ENCODE results near the gene NUDT14.

Gene NUDT14

GRCh38 chr14:105165761-105166485 is 15.2 kb downstream of the NUDT14 start:
- Histone ChIP-seq H3K4me3 (ENCODE audit: insufficient read length, low read depth) (no peak overlapping the region), H3K9me3 (ENCODE audit: insufficient read depth, low read length) (no peaks in the 10 kb centered on the region), H3K9ac (ENCODE audit: insufficient read length, low read depth) (peak overlapping the region; percentile 44), H3K36me3 (ENCODE audit: insufficient read depth, insufficient read length, low read length) (peaks cover 3% of the 10 kb centered on the region), H3K4me1 (ENCODE audit: insufficient read depth, insufficient read length) (peaks cover 36% of the 10 kb centered on the region), H3K27me3 (ENCODE audit: insufficient read depth, insufficient read length) (no peaks in the 10 kb centered on the region)
- no peak for TF ChIP-seq YY1 (IDR thresholded peaks at IDR 0.05; ENCODE audit: insufficient read depth, insufficient read length)
- TF ChIP-seq SUZ12 (IDR thresholded peaks at IDR 0.05; ENCODE audit: extremely low read depth, insufficient read depth, insufficient read length), result no peak
- TF ChIP-seq ZNF274 (IDR thresholded peaks at IDR 0.05; ENCODE audit: low read depth, low read length), result no peak
- no peak for DNase-seq (ENCODE audit: low read depth, low spot score)

- TF ChIP-seq YY1 (IDR thresholded peaks at IDR 0.05; ENCODE audit: insufficient read depth, insufficient read length) (no peak), ZNF274 (IDR thresholded peaks at IDR 0.05; ENCODE audit: low read depth, low read length) (no peak), SUZ12 (IDR thresholded peaks at IDR 0.05; ENCODE audit: extremely low read depth, insufficient read depth, insufficient read length) (no peak)
- H3K4me3 ChIP-seq (ENCODE audit: insufficient read length, low read depth), result no peak overlapping the region
- no peaks in the 10 kb centered on the region for H3K27me3 ChIP-seq (ENCODE audit: insufficient read depth, insufficient read length)
- DNase-seq (ENCODE audit: low read depth, low spot score), result no peak
- H3K36me3 ChIP-seq (ENCODE audit: insufficient read depth, insufficient read length, low read length), result peaks cover 3% of the 10 kb centered on the region
- peaks cover 38% of the 10 kb centered on the region for H3K4me1 ChIP-seq (ENCODE audit: insufficient read depth, insufficient read length)
- no peak overlapping the region for H3K9ac ChIP-seq (ENCODE audit: insufficient read length, low read depth)
- no peaks in the 10 kb centered on the region for H3K9me3 ChIP-seq (ENCODE audit: insufficient read depth, low read length)
Measured at GRCh38 chr14:105165134-105165704, 15.9 kb downstream of the NUDT14 start.

- H3K27me3 ChIP-seq (ENCODE audit: insufficient read depth, insufficient read length), result no peaks in the 10 kb centered on the region
- no peaks in the 10 kb centered on the region for H3K9me3 ChIP-seq (ENCODE audit: insufficient read depth, low read length)
- H3K4me1 ChIP-seq (ENCODE audit: insufficient read depth, insufficient read length), result peaks cover 41% of the 10 kb centered on the region
- TF ChIP-seq ZNF274 (IDR thresholded peaks at IDR 0.05; ENCODE audit: low read depth, low read length) (no peak), SUZ12 (IDR thresholded peaks at IDR 0.05; ENCODE audit: extremely low read depth, insufficient read depth, insufficient read length) (no peak), YY1 (IDR thresholded peaks at IDR 0.05; ENCODE audit: insufficient read depth, insufficient read length) (no peak)
- no peak overlapping the region for H3K4me3 ChIP-seq (ENCODE audit: insufficient read length, low read depth)
- H3K9ac ChIP-seq (ENCODE audit: insufficient read length, low read depth), result no peak overlapping the region
- H3K36me3 ChIP-seq (ENCODE audit: insufficient read depth, insufficient read length, low read length), result peaks cover 3% of the 10 kb centered on the region
- DNase-seq (ENCODE audit: low read depth, low spot score), result no peak
Measured at GRCh38 chr14:105163040-105163742, 17.9 kb downstream of the NUDT14 start.

- Histone ChIP-seq H3K4me1 (ENCODE audit: insufficient read depth, insufficient read length) (peaks cover 41% of the 10 kb centered on the region), H3K4me3 (ENCODE audit: insufficient read length, low read depth) (no peak overlapping the region), H3K36me3 (ENCODE audit: insufficient read depth, insufficient read length, low read length) (peaks cover 3% of the 10 kb centered on the region), H3K9me3 (ENCODE audit: insufficient read depth, low read length) (no peaks in the 10 kb centered on the region), H3K9ac (ENCODE audit: insufficient read length, low read depth) (peak overlapping the region; percentile 28), H3K27me3 (ENCODE audit: insufficient read depth, insufficient read length) (no peaks in the 10 kb centered on the region)
- no peak for DNase-seq (ENCODE audit: low read depth, low spot score)
- TF ChIP-seq YY1 (IDR thresholded peaks at IDR 0.05; ENCODE audit: insufficient read depth, insufficient read length) (no peak), ZNF274 (IDR thresholded peaks at IDR 0.05; ENCODE audit: low read depth, low read length) (no peak), SUZ12 (IDR thresholded peaks at IDR 0.05; ENCODE audit: extremely low read depth, insufficient read depth, insufficient read length) (no peak)
Measured at GRCh38 chr14:105162669-105162979, 18.5 kb downstream of the NUDT14 start.

- no peak for DNase-seq (ENCODE audit: low read depth, low spot score)
- Histone ChIP-seq H3K9ac (ENCODE audit: insufficient read length, low read depth) (peak overlapping the region; percentile 28), H3K4me1 (ENCODE audit: insufficient read depth, insufficient read length) (peaks cover 41% of the 10 kb centered on the region), H3K4me3 (ENCODE audit: insufficient read length, low read depth) (no peak overlapping the region), H3K27me3 (ENCODE audit: insufficient read depth, insufficient read length) (no peaks in the 10 kb centered on the region), H3K36me3 (ENCODE audit: insufficient read depth, insufficient read length, low read length) (peaks cover 3% of the 10 kb centered on the region), H3K9me3 (ENCODE audit: insufficient read depth, low read length) (no peaks in the 10 kb centered on the region)
- TF ChIP-seq ZNF274 (IDR thresholded peaks at IDR 0.05; ENCODE audit: low read depth, low read length), result no peak
- no peak for TF ChIP-seq YY1 (IDR thresholded peaks at IDR 0.05; ENCODE audit: insufficient read depth, insufficient read length)
- no peak for TF ChIP-seq SUZ12 (IDR thresholded peaks at IDR 0.05; ENCODE audit: extremely low read depth, insufficient read depth, insufficient read length)
Measured at GRCh38 chr14:105161964-105162668, 19.0 kb downstream of the NUDT14 start.

GRCh38 chr14:105161309-105161708 is 19.8 kb downstream of the NUDT14 start:
- Histone ChIP-seq H3K9me3 (ENCODE audit: insufficient read depth, low read length) (no peaks in the 10 kb centered on the region), H3K27me3 (ENCODE audit: insufficient read depth, insufficient read length) (no peaks in the 10 kb centered on the region), H3K9ac (ENCODE audit: insufficient read length, low read depth) (no peak overlapping the region), H3K4me3 (ENCODE audit: insufficient read length, low read depth) (no peak overlapping the region), H3K36me3 (ENCODE audit: insufficient read depth, insufficient read length, low read length) (no peaks in the 10 kb centered on the region), H3K4me1 (ENCODE audit: insufficient read depth, insufficient read length) (peaks cover 36% of the 10 kb centered on the region)
- no peak for DNase-seq (ENCODE audit: low read depth, low spot score)
- TF ChIP-seq SUZ12 (IDR thresholded peaks at IDR 0.05; ENCODE audit: extremely low read depth, insufficient read depth, insufficient read length), result no peak
- TF ChIP-seq ZNF274 (IDR thresholded peaks at IDR 0.05; ENCODE audit: low read depth, low read length), result no peak
- TF ChIP-seq YY1 (IDR thresholded peaks at IDR 0.05; ENCODE audit: insufficient read depth, insufficient read length), result no peak
